ENCODE data around the gene NCOA6. TPM values are rescaled to one million over a fixed set of nuclear protein-coding genes. Genes with fewer than 3 reads are reported as not detected.

NCOA6 gene
- polyA plus RNA-seq, 1 of the 3 experiments (the other 2 are of a cell fraction) = 14.5 TPM

DNA sequence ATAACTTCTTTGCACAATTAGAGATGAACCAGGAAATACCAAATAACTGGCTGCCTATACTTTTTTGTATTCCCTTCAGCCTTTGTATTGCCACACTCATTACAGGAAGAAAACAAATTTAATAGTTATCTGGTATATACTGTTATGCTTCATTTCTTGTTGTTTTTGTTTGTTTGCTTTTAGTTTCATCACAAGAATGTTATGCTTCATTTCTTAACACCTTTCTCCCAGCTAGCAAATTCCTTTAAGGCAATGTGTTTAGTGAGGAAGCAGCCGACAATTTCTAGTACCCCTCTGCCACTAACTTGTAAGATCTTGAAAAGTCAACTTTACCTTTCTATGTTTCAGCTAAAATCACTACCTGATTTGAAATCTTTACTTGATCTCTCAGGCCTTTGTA, 1.4 kb downstream of the NCOA6 start (continued):
- TF ChIP-seq, protein P1, sequence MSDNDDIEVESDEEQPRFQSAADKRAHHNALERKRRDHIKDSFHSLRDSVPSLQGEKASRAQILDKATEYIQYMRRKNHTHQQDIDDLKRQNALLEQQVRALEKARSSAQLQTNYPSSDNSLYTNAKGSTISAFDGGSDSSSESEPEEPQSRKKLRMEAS (IDR thresholded peaks at IDR 0.05; ENCODE audit: low read depth) = no peak
- TF ChIP-seq YY1 (IDR thresholded peaks at IDR 0.05; ENCODE audit: low read depth) (no peak), MEF2A (IDR thresholded peaks at IDR 0.05; ENCODE audit: borderline replicate concordance, low read depth) (no peak)

DNA sequence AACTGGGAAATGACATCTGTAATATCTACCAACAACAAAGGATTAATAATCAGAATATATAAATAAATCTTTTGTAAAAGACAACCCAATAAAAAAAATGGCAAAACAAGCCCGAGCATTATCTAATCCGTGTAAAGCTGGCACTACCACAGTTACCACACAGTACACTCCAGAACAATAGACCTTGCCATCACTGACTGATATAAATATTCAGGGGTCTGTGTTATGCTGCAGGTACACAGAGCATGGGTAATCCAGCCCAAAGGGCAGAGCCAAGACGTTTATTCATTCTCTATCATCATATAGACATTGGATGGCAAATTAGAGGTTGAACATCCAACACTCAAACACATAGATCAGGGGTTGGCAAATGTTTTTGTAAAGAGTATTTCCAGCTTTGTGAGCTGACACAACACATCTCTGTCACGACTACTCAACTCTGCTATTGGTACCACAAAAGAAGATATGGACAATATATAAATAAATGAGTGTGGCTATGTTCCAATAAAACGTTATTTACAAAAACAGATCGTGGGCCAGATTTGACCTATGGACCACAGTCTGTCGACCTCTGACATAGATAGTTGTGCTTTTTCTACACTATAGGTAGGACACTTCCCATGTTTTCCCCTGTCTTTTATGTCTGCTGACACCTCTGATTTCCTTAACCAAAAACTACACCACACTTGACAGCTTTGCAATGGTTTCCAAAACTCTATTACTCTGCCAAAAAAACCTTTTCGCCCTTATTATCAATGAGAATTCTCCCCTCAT, 4.5 kb downstream of the NCOA6 start:
- Histone ChIP-seq H3K9me2 (no peaks in the 10 kb centered on the region), H3K27me3 (ENCODE audit: insufficient read depth) (no peaks in the 10 kb centered on the region), H3K4me2 (no peak overlapping the region), H2AFZ (ENCODE audit: low read depth) (no peak overlapping the region), H3K9me3 (no peaks in the 10 kb centered on the region), H3K4me3 (ENCODE audit: low read depth in 2 of 2, low read length in 1 of 2) (no peak overlapping the region), H3K27ac (ENCODE audit: low read depth in 2 of 2, low read length in 1 of 2) (no peak overlapping the region), H3K4me1 (ENCODE audit: control insufficient read depth in 1 of 2, insufficient read depth in 2 of 2, low read depth in 1 of 2, low read length in 1 of 2) (peaks cover 5 to 8% of the 10 kb centered on the region in 2 experiments; a peak in 2 of 4 replicates), H3F3A (replicated peaks; ENCODE audit: insufficient read depth) (peaks cover 7% of the 10 kb centered on the region), H3K79me2 (ENCODE audit: insufficient read depth) (peaks cover 91% of the 10 kb centered on the region), H4K20me1 (ENCODE audit: insufficient read depth) (peaks cover 84% of the 10 kb centered on the region), H3K9ac (no peak overlapping the region), H3K36me3 (replicated peaks in 1 of 2; ENCODE audit: control insufficient read depth in 1 of 2, insufficient read depth in 2 of 2, low read length in 1 of 2) (peaks cover 0 to 3% of the 10 kb centered on the region in 2 experiments)
- 82% methylated on average over 8 of the region's 8 CpGs for WGBS (ENCODE audit: low lambda C conversion rate)
- CTCF ChIA-PET = interaction anchor here (0.6 kb wide), 1 partner anchor 778 kb away, joined by 3 read pairs; no protein-coding TSS in a partner anchor
- TF ChIP-seq CHD2 (IDR thresholded peaks at IDR 0.05; ENCODE audit: low read length, partially characterized antibody) (no peak), RAD21 (IDR thresholded peaks at IDR 0.05; ENCODE audit: low read length) (no peak), EZH2phosphoT487 (IDR thresholded peaks at IDR 0.05; ENCODE audit: borderline replicate concordance, low read depth) (no peak), SIN3A (IDR thresholded peaks at IDR 0.05; ENCODE audit: borderline replicate concordance, low read depth, low read length) (no peak)
- TF ChIP-seq, protein P2, sequence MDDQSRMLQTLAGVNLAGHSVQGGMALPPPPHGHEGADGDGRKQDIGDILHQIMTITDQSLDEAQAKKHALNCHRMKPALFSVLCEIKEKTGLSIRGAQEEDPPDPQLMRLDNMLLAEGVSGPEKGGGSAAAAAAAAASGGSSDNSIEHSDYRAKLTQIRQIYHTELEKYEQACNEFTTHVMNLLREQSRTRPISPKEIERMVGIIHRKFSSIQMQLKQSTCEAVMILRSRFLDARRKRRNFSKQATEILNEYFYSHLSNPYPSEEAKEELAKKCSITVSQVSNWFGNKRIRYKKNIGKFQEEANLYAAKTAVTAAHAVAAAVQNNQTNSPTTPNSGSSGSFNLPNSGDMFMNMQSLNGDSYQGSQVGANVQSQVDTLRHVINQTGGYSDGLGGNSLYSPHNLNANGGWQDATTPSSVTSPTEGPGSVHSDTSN (IDR thresholded peaks at IDR 0.05) = no peak
- DNase-seq = no peak
- POLR2A ChIA-PET = no interaction called here

DNA sequence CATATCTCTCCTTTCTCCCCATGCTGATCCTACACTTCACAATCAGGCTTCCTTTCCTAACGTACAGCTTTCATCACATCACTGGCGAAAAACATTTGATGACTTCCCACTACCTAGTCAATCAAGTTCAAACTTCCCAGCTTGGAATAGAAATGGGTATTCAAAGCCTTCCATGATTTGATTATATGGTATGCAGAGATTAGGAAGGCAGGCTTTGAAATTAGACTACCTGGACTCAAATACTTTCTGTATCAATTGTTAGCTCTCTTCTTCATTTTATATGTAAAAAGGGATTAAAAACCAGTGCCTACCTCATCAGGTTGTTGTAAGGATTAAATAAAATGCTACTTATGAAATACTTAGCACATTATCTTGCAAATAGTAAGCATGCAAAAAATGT, 7.7 kb downstream of the NCOA6 start:
- no peak for DNase-seq
- peaks cover 0 to 2% of the 10 kb centered on the region in 2 experiments; a peak in 1 of 4 replicates for H3K4me1 ChIP-seq (ENCODE audit: control insufficient read depth in 1 of 2, insufficient read depth in 2 of 2, low read depth in 1 of 2, low read length in 1 of 2)
- H3F3A ChIP-seq (replicated peaks; ENCODE audit: insufficient read depth) = peaks cover 9% of the 10 kb centered on the region
- H3K27ac ChIP-seq (ENCODE audit: low read depth in 2 of 2, low read length in 1 of 2) = no peak overlapping the region
- H2AFZ ChIP-seq (ENCODE audit: low read depth) = no peak overlapping the region
- no peak overlapping the region for H3K4me3 ChIP-seq (ENCODE audit: low read depth in 2 of 2, low read length in 1 of 2)
- no peaks in the 10 kb centered on the region for H3K9me2 ChIP-seq
- ChIA-PET CTCF (interaction anchor here (1.1 to 1.4 kb wide), 2 partner anchors 48 to 278 kb away, joined by 4 to 6 read pairs; no protein-coding TSS in a partner anchor), POLR2A (no interaction called here)
- 64% methylated on average over 2 of the region's 2 CpGs for WGBS (ENCODE audit: low lambda C conversion rate)
- H3K27me3 ChIP-seq (ENCODE audit: insufficient read depth) = no peaks in the 10 kb centered on the region
- peaks cover 100% of the 10 kb centered on the region for H3K79me2 ChIP-seq (ENCODE audit: insufficient read depth)
- no peaks in the 10 kb centered on the region for H3K9me3 ChIP-seq
- no peak overlapping the region for H3K4me2 ChIP-seq
- peaks cover 0 to 3% of the 10 kb centered on the region in 2 experiments for H3K36me3 ChIP-seq (replicated peaks in 1 of 2; ENCODE audit: control insufficient read depth in 1 of 2, insufficient read depth in 2 of 2, low read length in 1 of 2)
- peaks cover 94% of the 10 kb centered on the region for H4K20me1 ChIP-seq (ENCODE audit: insufficient read depth)
- no peak overlapping the region for H3K9ac ChIP-seq
- no peak for TF ChIP-seq NRF1 (IDR thresholded peaks at IDR 0.05; ENCODE audit: low read depth, low read length)
- TF ChIP-seq EZH2phosphoT487 (IDR thresholded peaks at IDR 0.05; ENCODE audit: borderline replicate concordance, low read depth) = no peak
- no peak for TF ChIP-seq POLR2AphosphoS5 (IDR thresholded peaks at IDR 0.05; ENCODE audit: low read depth, low read length)
- TF ChIP-seq TEAD4 (IDR thresholded peaks at IDR 0.05; ENCODE audit: borderline replicate concordance, insufficient read depth) = no peak
- TF ChIP-seq FOSL2 (IDR thresholded peaks at IDR 0.05; ENCODE audit: borderline replicate concordance, low read depth) = no peak
- TF ChIP-seq RXRA (IDR thresholded peaks at IDR 0.05; ENCODE audit: borderline replicate concordance, low read depth) = no peak
- no peak for TF ChIP-seq RAD21 (IDR thresholded peaks at IDR 0.05; ENCODE audit: low read length)
- no peak for TF ChIP-seq RFX5 (IDR thresholded peaks at IDR 0.05; ENCODE audit: low read length)
- no peak for TF ChIP-seq TAF1 (IDR thresholded peaks at IDR 0.05; ENCODE audit: borderline replicate concordance, low read depth, low read length)
- TF ChIP-seq GABPA (IDR thresholded peaks at IDR 0.05; ENCODE audit: low read depth) = no peak
- TF ChIP-seq SMC3 (IDR thresholded peaks at IDR 0.05; ENCODE audit: low read depth, low read length) = no peak
- TF ChIP-seq, protein P1 (IDR thresholded peaks at IDR 0.05; ENCODE audit: low read depth) = no peak
- TF ChIP-seq EP300 (IDR thresholded peaks at IDR 0.05; ENCODE audit: borderline replicate concordance in 1 of 2, low read depth in 1 of 2, low read length in 1 of 2) = no peak
- TF ChIP-seq, protein P3, sequence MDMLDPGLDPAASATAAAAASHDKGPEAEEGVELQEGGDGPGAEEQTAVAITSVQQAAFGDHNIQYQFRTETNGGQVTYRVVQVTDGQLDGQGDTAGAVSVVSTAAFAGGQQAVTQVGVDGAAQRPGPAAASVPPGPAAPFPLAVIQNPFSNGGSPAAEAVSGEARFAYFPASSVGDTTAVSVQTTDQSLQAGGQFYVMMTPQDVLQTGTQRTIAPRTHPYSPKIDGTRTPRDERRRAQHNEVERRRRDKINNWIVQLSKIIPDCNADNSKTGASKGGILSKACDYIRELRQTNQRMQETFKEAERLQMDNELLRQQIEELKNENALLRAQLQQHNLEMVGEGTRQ (IDR thresholded peaks at IDR 0.05; ENCODE audit: borderline replicate concordance, low read depth, low read length) = no peak
- no peak for TF ChIP-seq CHD2 (IDR thresholded peaks at IDR 0.05; ENCODE audit: low read length, partially characterized antibody)
- no peak for TF ChIP-seq FOXJ3 (CRISPR knock-in tag; IDR thresholded peaks at IDR 0.05)
- TF ChIP-seq, protein P4, sequence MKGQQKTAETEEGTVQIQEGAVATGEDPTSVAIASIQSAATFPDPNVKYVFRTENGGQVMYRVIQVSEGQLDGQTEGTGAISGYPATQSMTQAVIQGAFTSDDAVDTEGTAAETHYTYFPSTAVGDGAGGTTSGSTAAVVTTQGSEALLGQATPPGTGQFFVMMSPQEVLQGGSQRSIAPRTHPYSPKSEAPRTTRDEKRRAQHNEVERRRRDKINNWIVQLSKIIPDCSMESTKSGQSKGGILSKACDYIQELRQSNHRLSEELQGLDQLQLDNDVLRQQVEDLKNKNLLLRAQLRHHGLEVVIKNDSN (IDR thresholded peaks at IDR 0.05; ENCODE audit: borderline replicate concordance, low read depth) = no peak
